Superior temporal gyrus (tissue), 1 donor: Measurements from ENCODE around the gene PPM1J.
A peak's percentile ranks its signal among the peaks of the same experiment; 100 is the strongest.
"Not testable (repeated sequence)": the region's sequence is repeated elsewhere in the genome, so short reads cannot be mapped to it uniquely, and the experiment has no call there.

Source experiments
- DNase-seq: peaks from one replicate; pipeline ENCODE4 v3.0.0-alpha.2; 2016; ENCODE audit errors: extremely low spot score

Gene PPM1J

GRCh38 chr1:112721294-112721693 is 6.2 kb upstream of the PPM1J start:
- DNase-seq: not testable (repeated sequence)

- no peak for DNase-seq
Observed at GRCh38 chr1:112720800-112721199, 5.7 kb upstream of the PPM1J start.

GRCh38 chr1:112719706-112720105 is 4.6 kb upstream of the PPM1J start:
- DNase-seq: no peak

- DNase-seq: peak; percentile 83
Observed at GRCh38 chr1:112718691-112719418, 3.7 kb upstream of the PPM1J start.

- no peak for DNase-seq
Observed at GRCh38 chr1:112717263-112717873, 2.2 kb upstream of the PPM1J start.

- peak; percentile 98 for DNase-seq
Observed at GRCh38 chr1:112716133-112716720, 1.1 kb upstream of the PPM1J start.

GRCh38 chr1:112714313-112715263 is 544 bp downstream of the PPM1J start:
- DNase-seq: no peak

- DNase-seq: no peak
Observed at GRCh38 chr1:112713466-112714312, 1.4 kb downstream of the PPM1J start.

GRCh38 chr1:112712701-112713128 is 2.4 kb downstream of the PPM1J start:
- DNase-seq: no peak

GRCh38 chr1:112712191-112712590 is 2.9 kb downstream of the PPM1J start:
- DNase-seq: no peak

GRCh38 chr1:112711670-112712069 is 3.5 kb downstream of the PPM1J start:
- DNase-seq: no peak

GRCh38 chr1:112711041-112711440 is 4.1 kb downstream of the PPM1J start:
- DNase-seq: no peak

- no peak for DNase-seq
Observed at GRCh38 chr1:112710586-112710985, 4.5 kb downstream of the PPM1J start.

GRCh38 chr1:112710159-112710558 is 5.0 kb downstream of the PPM1J start:
- no peak for DNase-seq

- DNase-seq: no peak
Observed at GRCh38 chr1:112708489-112708888, 6.6 kb downstream of the PPM1J start.

- DNase-seq: no peak
Observed at GRCh38 chr1:112708002-112708448, 7.1 kb downstream of the PPM1J start.

- peak; percentile 74 for DNase-seq
Observed at GRCh38 chr1:112707221-112708001, 7.7 kb downstream of the PPM1J start.

GRCh38 chr1:112706505-112707220 is 8.5 kb downstream of the PPM1J start, which contains the start of gene RHOC:
RHOC (minus strand) TSS chr1:112707127; CDS start chr1:112703799, 3,328 bp downstream.
- no peak for DNase-seq

- DNase-seq: peak; percentile 19
Observed at GRCh38 chr1:112704934-112705627, 10.1 kb downstream of the PPM1J start.
